Measurements from ENCODE around the gene ANKRD63.

ANKRD63 gene

GRCh38 chr15:40300771-40301170 lies 17.9 kb upstream of the ANKRD63 start:
- Histone ChIP-seq H3K36me3 (no peaks in the 10 kb centered on the region), H3K4me3 (ENCODE audit: low read depth, low read length) (no peak overlapping the region), H3K27me3 (no peaks in the 10 kb centered on the region), H3K4me1 (peaks cover 14% of the 10 kb centered on the region), H3K9me3 (no peaks in the 10 kb centered on the region)
- no peak for TF ChIP-seq CTCF (IDR thresholded peaks at IDR 0.05; ENCODE audit: low read depth, low read length)
- DNase-seq: no peak

- Histone ChIP-seq H3K4me3 (ENCODE audit: low read depth, low read length) (no peak overlapping the region), H3K36me3 (no peaks in the 10 kb centered on the region), H3K27me3 (no peaks in the 10 kb centered on the region), H3K9me3 (no peaks in the 10 kb centered on the region), H3K4me1 (peaks cover 14% of the 10 kb centered on the region)
- no peak for DNase-seq
- no peak for TF ChIP-seq CTCF (IDR thresholded peaks at IDR 0.05; ENCODE audit: low read depth, low read length)
Measured at GRCh38 chr15:40300367-40300766, 17.5 kb upstream of the ANKRD63 start.

GRCh38 chr15:40298216-40298935 lies 15.5 kb upstream of the ANKRD63 start:
- no peak for TF ChIP-seq CTCF (IDR thresholded peaks at IDR 0.05; ENCODE audit: low read depth, low read length)
- DNase-seq: no peak
- no peaks in the 10 kb centered on the region for H3K27me3 ChIP-seq

GRCh38 chr15:40297356-40297755 lies 14.5 kb upstream of the ANKRD63 start:
- peaks cover 13% of the 10 kb centered on the region for H3K4me1 ChIP-seq
- H3K4me3 ChIP-seq (ENCODE audit: low read depth, low read length): no peak overlapping the region
- no peak for TF ChIP-seq CTCF (IDR thresholded peaks at IDR 0.05; ENCODE audit: low read depth, low read length)
- H3K36me3 ChIP-seq: no peaks in the 10 kb centered on the region
- H3K9me3 ChIP-seq: no peaks in the 10 kb centered on the region
- H3K27me3 ChIP-seq: no peaks in the 10 kb centered on the region
- DNase-seq: no peak

More at GRCh38 chr15:40298216-40298935, 15.5 kb upstream of the ANKRD63 start:
- peaks cover 14% of the 10 kb centered on the region for H3K4me1 ChIP-seq
- no peaks in the 10 kb centered on the region for H3K9me3 ChIP-seq
- no peak overlapping the region for H3K4me3 ChIP-seq (ENCODE audit: low read depth, low read length)
- no peaks in the 10 kb centered on the region for H3K36me3 ChIP-seq

GRCh38 chr15:40296561-40297230 lies 13.8 kb upstream of the ANKRD63 start:
- no peaks in the 10 kb centered on the region for H3K9me3 ChIP-seq
- no peak overlapping the region for H3K4me3 ChIP-seq (ENCODE audit: low read depth, low read length)
- no peak for DNase-seq
- no peaks in the 10 kb centered on the region for H3K36me3 ChIP-seq
- H3K27me3 ChIP-seq: no peaks in the 10 kb centered on the region
- peaks cover 6% of the 10 kb centered on the region for H3K4me1 ChIP-seq
- no peak for TF ChIP-seq CTCF (IDR thresholded peaks at IDR 0.05; ENCODE audit: low read depth, low read length)

Measured in BE2C (cell line).